Left forelimb (tissue), 1 donor: ENCODE data around the gene PREX1.

Experiments
- DNase-seq: peaks from one replicate; pipeline ENCODE4 v3.0.0-alpha.2; 2018; ENCODE audit warnings: low spot score

PREX1 gene

GRCh38 chr20:48732081-48732829 lies 95.5 kb downstream of the PREX1 start:
- DNase-seq = no peak

GRCh38 chr20:48731536-48731935 lies 96.3 kb downstream of the PREX1 start:
- DNase-seq = no peak

GRCh38 chr20:48730977-48731376 lies 96.8 kb downstream of the PREX1 start:
- no peak for DNase-seq

- DNase-seq = no peak
These were observed 98.3 kb downstream of the PREX1 start for GRCh38 chr20:48729538-48729937.

GRCh38 chr20:48728042-48728825 lies 99.6 kb downstream of the PREX1 start:
- no peak for DNase-seq

GRCh38 chr20:48727226-48727625 lies 100.6 kb downstream of the PREX1 start:
- DNase-seq = no peak

GRCh38 chr20:48725555-48725991 lies 102.2 kb downstream of the PREX1 start:
- no peak for DNase-seq

- peak; percentile 73 for DNase-seq
These were observed 102.8 kb downstream of the PREX1 start for GRCh38 chr20:48724891-48725554.

GRCh38 chr20:48724382-48724781 lies 103.4 kb downstream of the PREX1 start:
- no peak for DNase-seq

- DNase-seq = no peak
These were observed 104.2 kb downstream of the PREX1 start for GRCh38 chr20:48723308-48724264.

- DNase-seq = no peak
These were observed 105.0 kb downstream of the PREX1 start for GRCh38 chr20:48722737-48723191.

GRCh38 chr20:48722002-48722731 lies 105.6 kb downstream of the PREX1 start:
- DNase-seq = no peak

GRCh38 chr20:48721324-48722001 lies 106.3 kb downstream of the PREX1 start:
- DNase-seq = no peak

GRCh38 chr20:48720256-48720985 lies 107.4 kb downstream of the PREX1 start:
- DNase-seq = no peak

- no peak for DNase-seq
These were observed 108.1 kb downstream of the PREX1 start for GRCh38 chr20:48719598-48720255.

- DNase-seq = no peak
These were observed 108.8 kb downstream of the PREX1 start for GRCh38 chr20:48718786-48719578.

GRCh38 chr20:48717680-48718223 lies 110.0 kb downstream of the PREX1 start:
- DNase-seq = no peak
